CD4-positive, CD25-positive, alpha-beta regulatory T cell (primary cell): Measurements from ENCODE around the gene ITM2A. TPM values are rescaled to one million over a fixed set of nuclear protein-coding genes. Genes with fewer than 3 reads are reported as not detected.
A peak's percentile ranks its signal among the peaks of the same experiment; 100 is the strongest.

Source experiments
- ATAC-seq, 2 donors: fragments of 150-1000 bp; cut with Tn5 transposase; one replicate each; pipeline ENCODE4 v1.10.0; 2021; ENCODE audit warnings: low read depth in 2 of 2, moderate number of reproducible peaks in 2 of 2, moderate library complexity in 1 of 2
- DNase-seq, 3 donors: peaks; one replicate each; pipeline versions ENCODE4 v3.0.0 to v3.0.0-alpha.2; 2012 to 2022; ENCODE audit warnings: mixed read lengths in 1 of 3
- H3K27ac ChIP-seq: one replicate; pipeline ENCODE4 v1.7.0; 2013; ENCODE audit warnings: mild to moderate bottlenecking, low read length; ENCODE audit not compliant: insufficient read depth, poor library complexity, severe bottlenecking
- H3K27me3 ChIP-seq: one replicate; pipeline ENCODE4 v1.7.0; 2013; ENCODE audit warnings: low read length; ENCODE audit not compliant: control insufficient read depth, insufficient read depth
- H3K36me3 ChIP-seq: one replicate; pipeline ENCODE4 v1.7.0; 2013; ENCODE audit warnings: mild to moderate bottlenecking, low read length, moderate library complexity; ENCODE audit not compliant: control insufficient read depth, insufficient read depth
- H3K4me1 ChIP-seq: 2 replicates; pipeline ENCODE4 v1.7.0; 2013; ENCODE audit warnings: mild to moderate bottlenecking, low read length; ENCODE audit not compliant: insufficient read depth, control insufficient read depth, poor library complexity, severe bottlenecking
- H3K4me3 ChIP-seq: one replicate; pipeline ENCODE4 v1.7.0; 2013; ENCODE audit warnings: low read depth, mild to moderate bottlenecking, low read length, moderate library complexity
- H3K9me3 ChIP-seq, 2 experiments: 1 replicate in 1 of 2; 2 replicates in 1 of 2; pipeline ENCODE4 v1.7.0; 2013; ENCODE audit warnings: low read length in 2 of 2, mild to moderate bottlenecking in 1 of 2, moderate library complexity in 1 of 2; ENCODE audit not compliant: control insufficient read depth in 2 of 2
- H3K27ac Mint-ChIP-seq, 3 donors: one replicate each; pipeline ENCODE4 v1.8.0; 2020 to 2022; ENCODE audit warnings: mild to moderate bottlenecking in 3 of 3, mixed read lengths in 3 of 3, moderate library complexity in 2 of 3
- H3K27me3 Mint-ChIP-seq: one replicate; pipeline ENCODE4 v1.8.0; 2022; ENCODE audit warnings: mild to moderate bottlenecking, mixed read lengths
- H3K36me3 Mint-ChIP-seq: one replicate; pipeline ENCODE4 v1.8.0; 2020; ENCODE audit warnings: mixed read lengths
- H3K4me1 Mint-ChIP-seq, 4 donors: one replicate each; pipeline ENCODE4 v1.8.0; 2020 to 2022; ENCODE audit warnings: mixed read lengths in 4 of 4, mild to moderate bottlenecking in 1 of 4
- H3K4me3 Mint-ChIP-seq, 4 donors: one replicate each; pipeline ENCODE4 v1.8.0; 2020 to 2022; ENCODE audit warnings: mild to moderate bottlenecking in 4 of 4, mixed read lengths in 4 of 4, moderate library complexity in 3 of 4
- H3K9me3 Mint-ChIP-seq, 7 donors: one replicate each; pipeline ENCODE4 v1.8.0; 2020 to 2022; ENCODE audit warnings: mixed read lengths in 7 of 7, mild to moderate bottlenecking in 3 of 7, moderate library complexity in 2 of 7
- polyA plus RNA-seq, 4 donors: library from polyadenylated mRNA; unstranded; fragments of 300-500 nt; fragmentation: Illumina TruSeq; gene quantifications; one replicate each; pipeline ENCODE4 v1.2.3, GENCODE V29; 2021
- total RNA-seq: library from RNA; stranded (reverse); gene quantifications from one replicate; pipeline ENCODE4 v1.2.3, GENCODE V29; 2022

The ITM2A gene
- total and polyA plus RNA-seq, 5 donors from 2014 or later = 135 to 625 (median 445) TPM

DNA sequence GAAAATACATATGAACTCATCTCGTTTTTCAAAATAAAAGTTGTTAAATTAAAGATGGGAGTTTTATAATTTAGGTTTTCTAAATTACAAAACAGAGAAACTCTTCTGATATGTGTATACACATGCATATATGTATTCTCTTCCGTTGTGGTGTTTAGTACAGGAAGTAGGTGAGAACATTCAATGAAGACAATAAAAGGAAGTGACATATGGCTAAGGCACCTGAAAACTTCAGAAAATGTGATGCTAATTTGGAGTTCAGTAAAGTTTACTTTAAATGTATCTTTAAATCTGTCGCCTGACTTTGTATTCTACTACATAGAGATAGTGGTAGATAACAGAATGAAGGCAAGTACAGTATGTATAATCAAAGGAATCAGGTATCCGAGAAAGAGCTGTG is 33.5 kb upstream of the ITM2A start:
- Histone ChIP-seq H3K36me3 (no peaks in the 10 kb centered on the region), H3K27ac (no peak overlapping the region), H3K9me3 (no peaks in the 10 kb centered on the region), H3K4me1 (peaks cover 3% of the 10 kb centered on the region), H3K4me3 (no peak overlapping the region), H3K27me3 (no peaks in the 10 kb centered on the region)
- Mint-ChIP-seq H3K27me3 (no peaks in the 10 kb centered on the region), H3K4me3 (peak overlapping the region in 2 of 4 donors; percentile 0 to 14), H3K36me3 (no peaks in the 10 kb centered on the region), H3K9me3 (peaks cover 0 to 4% (median 0%) of the 10 kb centered on the region in 7 donors), H3K27ac (peak overlapping the region in 1 of 3 donors; percentile 70), H3K4me1 (peaks cover 6 to 12% (median 7%) of the 10 kb centered on the region in 4 donors)
- peak in 2 of 3 donors; percentile 27 to 31 for DNase-seq
- ATAC-seq = peak in 1 of 2 donors; percentile 52

DNA sequence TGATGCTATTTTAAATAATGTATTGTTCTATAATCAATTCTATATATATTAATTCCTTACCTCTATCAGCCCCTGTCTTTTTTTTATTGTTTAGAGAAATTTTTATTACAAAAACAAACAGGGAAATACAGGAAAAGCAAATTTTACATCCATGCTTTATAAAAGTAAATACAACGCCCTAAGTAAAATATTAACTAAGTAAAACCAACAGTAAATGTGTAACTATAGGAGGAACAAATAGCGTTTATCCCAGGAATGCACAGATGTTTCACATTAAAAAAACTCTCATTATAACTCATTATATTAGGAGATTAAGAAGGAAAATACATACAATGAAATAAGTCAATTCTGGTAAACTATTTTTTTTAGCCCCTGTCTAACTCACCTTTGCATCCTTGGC is 8.2 kb upstream of the ITM2A start:
- DNase-seq = no peak
- H3K9me3 Mint-ChIP-seq = peaks cover 0 to 4% (median 1%) of the 10 kb centered on the region in 7 donors
- no peak for ATAC-seq

DNA sequence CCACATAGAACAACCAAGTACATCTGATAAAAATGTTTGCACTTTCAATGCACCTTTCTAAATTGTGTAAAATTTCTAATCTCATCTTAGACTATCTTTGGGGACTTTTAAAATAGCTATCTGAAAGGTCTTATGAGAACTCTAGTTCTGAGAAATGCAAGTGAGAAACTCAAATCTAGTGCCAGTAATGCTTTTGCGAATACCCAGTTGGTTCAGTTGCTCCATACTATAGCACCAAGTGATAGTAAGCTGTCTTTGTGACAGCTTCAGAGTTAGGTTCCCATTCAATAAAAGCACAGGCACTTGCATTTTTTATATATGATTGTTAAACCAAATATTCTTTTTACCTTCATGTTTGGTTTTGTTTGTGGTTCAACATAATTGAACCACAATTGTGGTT is 4.5 kb upstream of the ITM2A start:
- Mint-ChIP-seq H3K27ac (no peak overlapping the region), H3K4me3 (no peak overlapping the region), H3K4me1 (peaks cover 0 to 23% (median 13%) of the 10 kb centered on the region in 4 donors)

More for the DNA sequence above, 8.2 kb upstream of the ITM2A start:
- Histone ChIP-seq H3K27me3 (no peaks in the 10 kb centered on the region), H3K36me3 (no peaks in the 10 kb centered on the region), H3K9me3 (no peaks in the 10 kb centered on the region), H3K4me3 (no peak overlapping the region), H3K4me1 (no peaks in the 10 kb centered on the region), H3K27ac (no peak overlapping the region)
- H3K27ac Mint-ChIP-seq = no peak overlapping the region
- H3K36me3 Mint-ChIP-seq = no peaks in the 10 kb centered on the region
- H3K4me1 Mint-ChIP-seq = peaks cover 0 to 6% (median 3%) of the 10 kb centered on the region in 4 donors
- H3K4me3 Mint-ChIP-seq = no peak overlapping the region
- no peaks in the 10 kb centered on the region for H3K27me3 Mint-ChIP-seq

DNA sequence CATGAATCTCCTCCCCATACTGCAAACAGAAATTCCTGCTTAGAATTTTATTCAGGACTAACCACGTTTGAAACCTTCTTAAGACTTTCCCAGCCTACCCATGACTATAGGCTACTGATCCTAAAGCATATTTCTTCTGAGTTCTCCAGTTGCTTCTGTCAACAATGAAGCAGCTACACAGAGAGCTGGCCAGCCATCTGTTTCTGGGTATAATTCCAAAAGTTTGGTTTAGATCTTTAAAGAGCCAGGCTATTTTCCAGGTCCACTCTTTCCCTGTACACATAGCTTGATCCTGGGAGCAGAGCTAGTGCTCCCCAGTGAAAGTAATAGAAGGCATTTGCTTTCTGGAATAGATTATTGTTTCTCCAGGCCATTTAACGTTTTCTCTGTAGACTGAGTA is 4.0 kb upstream of the ITM2A start:
- ATAC-seq = no peak
- no peaks in the 10 kb centered on the region for H3K36me3 ChIP-seq
- peaks cover 0 to 23% (median 13%) of the 10 kb centered on the region in 4 donors for H3K4me1 Mint-ChIP-seq
- no peaks in the 10 kb centered on the region for H3K9me3 ChIP-seq
- H3K36me3 Mint-ChIP-seq = no peaks in the 10 kb centered on the region
- H3K27me3 Mint-ChIP-seq = no peaks in the 10 kb centered on the region
- H3K4me3 Mint-ChIP-seq = no peak overlapping the region
- H3K4me1 ChIP-seq = peaks cover 7% of the 10 kb centered on the region
- no peak overlapping the region for H3K4me3 ChIP-seq
- no peaks in the 10 kb centered on the region for H3K27me3 ChIP-seq
- H3K27ac ChIP-seq = no peak overlapping the region
- peaks cover 0 to 4% (median 0%) of the 10 kb centered on the region in 7 donors for H3K9me3 Mint-ChIP-seq
- H3K27ac Mint-ChIP-seq = no peak overlapping the region
- no peak for DNase-seq

More for the DNA sequence above, 4.5 kb upstream of the ITM2A start:
- H3K27me3 ChIP-seq = no peaks in the 10 kb centered on the region
- H3K9me3 Mint-ChIP-seq = peaks cover 0 to 4% (median 0%) of the 10 kb centered on the region in 7 donors
- H3K9me3 ChIP-seq = no peaks in the 10 kb centered on the region
- no peak overlapping the region for H3K4me3 ChIP-seq
- H3K27ac ChIP-seq = no peak overlapping the region
- DNase-seq (no peak), ATAC-seq (no peak)
- no peaks in the 10 kb centered on the region for H3K36me3 Mint-ChIP-seq
- peaks cover 7% of the 10 kb centered on the region for H3K4me1 ChIP-seq
- H3K27me3 Mint-ChIP-seq = no peaks in the 10 kb centered on the region
- no peaks in the 10 kb centered on the region for H3K36me3 ChIP-seq

DNA sequence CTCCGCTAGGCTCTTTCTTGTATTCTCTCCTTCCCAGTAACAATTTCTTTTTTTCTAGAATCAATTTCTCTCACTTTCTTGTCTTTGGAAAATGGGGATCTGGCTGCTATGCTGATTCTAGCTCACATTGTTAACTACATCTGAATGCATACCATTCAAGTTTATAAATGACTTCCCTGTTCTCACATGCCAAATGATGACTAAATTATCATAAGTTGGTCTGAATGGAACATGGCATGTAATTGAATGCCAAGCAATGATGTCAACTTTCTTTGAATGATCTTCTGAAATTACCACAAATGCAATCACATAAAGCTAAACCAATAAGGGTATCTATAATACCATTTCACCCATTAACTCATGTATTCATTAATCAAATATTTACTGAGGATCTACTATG is 2.7 kb upstream of the ITM2A start:
- no peaks in the 10 kb centered on the region for H3K27me3 ChIP-seq
- no peaks in the 10 kb centered on the region for H3K9me3 ChIP-seq
- H3K9me3 Mint-ChIP-seq = peaks cover 0 to 4% (median 0%) of the 10 kb centered on the region in 7 donors
- H3K36me3 Mint-ChIP-seq = no peaks in the 10 kb centered on the region
- H3K4me3 ChIP-seq = no peak overlapping the region
- peak overlapping the region in 2 of 4 donors; percentile 34 to 57 for H3K4me3 Mint-ChIP-seq
- ATAC-seq (no peak), DNase-seq (no peak)
- no peaks in the 10 kb centered on the region for H3K27me3 Mint-ChIP-seq
- H3K4me1 ChIP-seq = peaks cover 7% of the 10 kb centered on the region
- peaks cover 0 to 23% (median 13%) of the 10 kb centered on the region in 4 donors for H3K4me1 Mint-ChIP-seq
- H3K27ac Mint-ChIP-seq = no peak overlapping the region
- H3K36me3 ChIP-seq = no peaks in the 10 kb centered on the region
- H3K27ac ChIP-seq = no peak overlapping the region

DNA sequence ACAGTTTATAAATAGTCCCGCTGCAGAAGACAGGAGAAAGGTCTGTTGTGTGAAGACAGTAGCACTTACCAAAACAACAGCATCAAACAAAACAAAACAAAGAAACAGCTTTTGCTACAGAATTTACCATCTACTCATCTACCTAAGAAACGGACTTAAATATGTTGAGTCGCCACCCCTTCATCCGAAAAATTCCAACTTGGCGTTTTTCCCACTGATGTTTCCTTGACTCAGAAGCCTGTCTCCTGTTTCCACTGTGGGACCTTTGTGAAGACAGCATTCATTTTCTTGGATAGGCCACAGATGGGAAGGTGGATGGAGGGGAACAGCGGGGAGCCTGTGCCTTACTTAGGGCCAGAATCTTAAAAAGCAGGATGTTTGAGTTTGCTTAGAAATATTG is 1.3 kb upstream of the ITM2A start:
- H3K9me3 ChIP-seq = no peaks in the 10 kb centered on the region
- peaks cover 7% of the 10 kb centered on the region for H3K4me1 ChIP-seq
- ATAC-seq (no peak), DNase-seq (no peak)
- Mint-ChIP-seq H3K27ac (peak overlapping the region in 2 of 3 donors; percentile 96 to 97), H3K9me3 (peaks cover 0 to 1% (median 0%) of the 10 kb centered on the region in 7 donors), H3K4me1 (peaks cover 0 to 27% (median 14%) of the 10 kb centered on the region in 4 donors), H3K27me3 (no peaks in the 10 kb centered on the region), H3K4me3 (peak overlapping the region in 2 of 4 donors; percentile 96 to 97), H3K36me3 (no peaks in the 10 kb centered on the region)
- H3K27ac ChIP-seq = no peak overlapping the region
- H3K4me3 ChIP-seq = peak overlapping the region; percentile 15
- no peaks in the 10 kb centered on the region for H3K27me3 ChIP-seq
- H3K36me3 ChIP-seq = no peaks in the 10 kb centered on the region

DNA sequence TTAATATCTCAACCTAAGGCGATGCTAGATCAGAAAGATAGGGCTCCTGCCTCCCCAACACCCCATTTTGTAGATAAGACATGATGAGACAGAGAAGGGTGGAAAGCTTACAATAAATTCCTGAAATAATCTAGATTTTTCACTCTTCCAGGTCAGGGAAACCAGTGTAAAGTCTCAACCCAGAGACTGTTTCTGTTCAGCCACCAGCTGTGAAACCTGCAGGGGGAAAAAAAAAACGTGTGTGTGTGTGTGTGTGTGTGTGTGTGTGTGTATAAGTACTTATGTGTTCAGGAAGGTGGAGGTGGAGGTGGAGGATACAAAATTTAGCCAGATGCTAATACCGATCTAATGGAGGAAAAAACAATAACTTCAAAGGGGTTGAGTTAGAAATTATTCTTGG is 773 bp upstream of the ITM2A start:
- Histone ChIP-seq H3K4me1 (peaks cover 11% of the 10 kb centered on the region), H3K36me3 (no peaks in the 10 kb centered on the region), H3K27ac (peak overlapping the region; percentile 79), H3K27me3 (no peaks in the 10 kb centered on the region), H3K9me3 (no peaks in the 10 kb centered on the region), H3K4me3 (peak overlapping the region; percentile 94)
- DNase-seq (peak in 1 of 3 donors; percentile 7), ATAC-seq (no peak)
- H3K9me3 Mint-ChIP-seq = no peaks in the 10 kb centered on the region
- peak overlapping the region; percentile 96 to 99 (median 97) for H3K27ac Mint-ChIP-seq
- H3K27me3 Mint-ChIP-seq = no peaks in the 10 kb centered on the region
- peak overlapping the region; percentile 96 to 99 (median 97) for H3K4me3 Mint-ChIP-seq
- peaks cover 1 to 29% (median 17%) of the 10 kb centered on the region in 4 donors for H3K4me1 Mint-ChIP-seq
- peaks cover 3% of the 10 kb centered on the region for H3K36me3 Mint-ChIP-seq

DNA sequence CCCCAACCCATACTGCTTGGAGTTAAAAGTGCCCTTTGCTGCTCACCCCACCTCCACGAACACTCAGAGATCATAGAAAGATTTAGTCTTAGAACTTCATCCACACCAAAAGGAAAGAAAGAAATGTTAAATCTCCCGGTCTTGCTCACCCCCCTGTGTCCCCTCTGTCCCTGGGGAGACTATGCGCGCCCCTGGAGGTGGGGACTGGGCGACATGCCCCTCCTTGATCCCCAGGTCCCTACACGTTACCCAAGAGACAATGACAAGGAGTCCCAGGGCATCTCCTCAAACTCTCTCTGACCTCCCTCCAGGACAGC is 620 bp downstream of the ITM2A start:
- Histone ChIP-seq H3K36me3 (peaks cover 9% of the 10 kb centered on the region), H3K27me3 (no peaks in the 10 kb centered on the region), H3K27ac (peak overlapping the region; percentile 79), H3K9me3 (no peaks in the 10 kb centered on the region), H3K4me1 (peaks cover 14% of the 10 kb centered on the region), H3K4me3 (peak overlapping the region; percentile 94)
- DNase-seq (no peak), ATAC-seq (peak; percentile 10 to 16)
- Mint-ChIP-seq H3K36me3 (peaks cover 6% of the 10 kb centered on the region), H3K4me3 (peak overlapping the region; percentile 96 to 99 (median 97)), H3K27ac (peak overlapping the region; percentile 96 to 99 (median 97)), H3K27me3 (no peaks in the 10 kb centered on the region), H3K9me3 (no peaks in the 10 kb centered on the region), H3K4me1 (peaks cover 6 to 35% (median 22%) of the 10 kb centered on the region in 4 donors)
